Upper lobe of left lung (tissue), 6 donors: ENCODE data around the gene HSD11B2. TPM values are rescaled to one million over a fixed set of nuclear protein-coding genes. Genes with fewer than 3 reads are reported as not detected.

Experiments used
- ATAC-seq, 2 donors: fragments of 200-7000 bp; cut with Tn5 transposase; one replicate each; pipeline ENCODE4 v1.9.1; 2022; ENCODE audit warnings: mild to moderate bottlenecking in 2 of 2, moderate library complexity in 2 of 2; ENCODE audit not compliant: low FRiP score in 2 of 2
- DNase-seq, 2 donors: peaks; one replicate each; pipeline ENCODE4 v3.0.0-alpha.2; 2019 to 2020
- H3K27ac ChIP-seq, 4 donors: fragments of 200-600 bp; sonication (generic); one replicate each; pipeline ENCODE4 v1.5.1; 2016 to 2019
- H3K27me3 ChIP-seq, 4 donors: fragments of 200-600 bp; sonication (generic); one replicate each; pipeline ENCODE4 v1.5.1; 2017 to 2019
- H3K36me3 ChIP-seq, 4 donors: fragments of 200-600 bp; sonication (generic); one replicate each; pipeline ENCODE4 v1.5.1; 2016 to 2019
- H3K4me1 ChIP-seq, 4 donors: fragments of 200-600 bp; sonication (generic); one replicate each; pipeline ENCODE4 v1.5.1; 2018 to 2019
- H3K4me3 ChIP-seq, 4 donors: fragments of 200-600 bp; sonication (generic); one replicate each; pipeline ENCODE4 v1.5.1; 2017 to 2019; ENCODE audit warnings: mild to moderate bottlenecking in 2 of 4, moderate library complexity in 1 of 4
- H3K9me3 ChIP-seq, 4 donors: fragments of 200-600 bp; sonication (generic); one replicate each; pipeline ENCODE4 v1.5.1; 2018 to 2019
- CTCF ChIP-seq, 6 experiments: fragments of 450-650 bp in 4 of 6; fragments of 200-600 bp in 2 of 6; sonication (generic) in 2 of 6; IDR thresholded peaks; one replicate each; pipeline ENCODE4 v1.5.1; 2016 to 2019; ENCODE audit warnings: antibody characterized with exemption in 6 of 6
- EP300 ChIP-seq, 4 donors: sonication (generic); formaldehyde crosslinking; IDR thresholded peaks; one replicate each; pipeline ENCODE4 v1.5.1; 2017; ENCODE audit warnings: antibody characterized with exemption in 4 of 4, control low read depth in 2 of 4
- POLR2A ChIP-seq, 4 donors: fragments of 450-650 bp; IDR thresholded peaks; one replicate each; pipeline ENCODE4 v1.5.1; 2016 to 2017; ENCODE audit warnings: antibody characterized with exemption in 4 of 4, mild to moderate bottlenecking in 2 of 4
- POLR2AphosphoS5 ChIP-seq, 2 donors: sonication (generic); formaldehyde crosslinking; IDR thresholded peaks; one replicate each; pipeline ENCODE4 v1.5.1; 2017; ENCODE audit warnings: antibody characterized with exemption in 2 of 2
- WGBS, 2 donors: methylation state at CpG; one replicate each; pipeline ENCODE4 v1.1.5; 2017 to 2018; 5-methylcytosine and 5-hydroxymethylcytosine counted together
- total RNA-seq, 6 donors: library from RNA; depleted of rRNA in 4 of 6; stranded (reverse); fragments of >200 nt in 4 of 6; gene quantifications; one replicate each; pipeline versions ENCODE4 v1.1.0 to v1.2.1, GENCODE V29; 2016 to 2021
- donor health status: DM: no; HTN: no; CAD: no; lungs with moderate emphysema.
- donor health status: DM: no; HTN: yes; CAD: no; lungs with severe emphysema.

Gene HSD11B2
- total RNA-seq, 6 donors from 2014 or later, result 0.78 to 5.0 (median 1.6) TPM

GRCh38 chr16:67446968-67447507, 16.1 kb downstream of the HSD11B2 start:
- Histone ChIP-seq H3K4me1 (peaks cover 54 to 88% (median 75%) of the 10 kb centered on the region in 4 donors), H3K27me3 (no peaks in the 10 kb centered on the region), H3K4me3 (no peak overlapping the region), H3K36me3 (peaks cover 0 to 73% (median 47%) of the 10 kb centered on the region in 4 donors), H3K27ac (peak overlapping the region; percentile 18 to 61 (median 42)), H3K9me3 (no peaks in the 10 kb centered on the region)
- WGBS, 2 donors, result 89 to 93% methylated on average over 7 of the region's 8 CpGs
- no peak for ATAC-seq
- no peak for TF ChIP-seq EP300 (IDR thresholded peaks at IDR 0.05)
- TF ChIP-seq POLR2A (IDR thresholded peaks at IDR 0.05), result no peak
- TF ChIP-seq CTCF (IDR thresholded peaks at IDR 0.05), result no peak
- TF ChIP-seq POLR2AphosphoS5 (IDR thresholded peaks at IDR 0.05), result no peak
- peak in 1 of 2 donors; percentile 42 for DNase-seq

- ATAC-seq (peak; percentile 4 to 42), DNase-seq (peak; percentile 44 to 82)
- Histone ChIP-seq H3K9me3 (no peaks in the 10 kb centered on the region), H3K36me3 (peaks cover 0 to 75% (median 49%) of the 10 kb centered on the region in 4 donors), H3K4me1 (peaks cover 59 to 88% (median 76%) of the 10 kb centered on the region in 4 donors), H3K4me3 (no peak overlapping the region), H3K27me3 (no peaks in the 10 kb centered on the region), H3K27ac (peak overlapping the region in 3 of 4 donors; percentile 27 to 61 (median 57))
- 77% methylated on average over 6 of the region's 6 CpGs; no CpG with 5 or more reads in 1 of the 2 donors for WGBS, 2 donors
- TF ChIP-seq CTCF (IDR thresholded peaks at IDR 0.05) (peak in 5 of 6 experiments; percentile 25 to 42 (median 35)), POLR2AphosphoS5 (IDR thresholded peaks at IDR 0.05) (peak in 1 of 2 donors; percentile 28), EP300 (IDR thresholded peaks at IDR 0.05) (no peak)
These were observed 16.7 kb downstream of the HSD11B2 start for GRCh38 chr16:67447508-67448076.

- Histone ChIP-seq H3K4me1 (peaks cover 56 to 88% (median 74%) of the 10 kb centered on the region in 4 donors), H3K27ac (peak overlapping the region in 1 of 4 donors; percentile 58)
- no peak for ATAC-seq
These were observed 17.7 kb downstream of the HSD11B2 start for GRCh38 chr16:67448580-67448979.

GRCh38 chr16:67449336-67449735, 18.4 kb downstream of the HSD11B2 start:
- Histone ChIP-seq H3K4me1 (peaks cover 56 to 87% (median 72%) of the 10 kb centered on the region in 4 donors), H3K4me3 (no peak overlapping the region), H3K36me3 (peaks cover 0 to 69% (median 45%) of the 10 kb centered on the region in 4 donors), H3K27ac (peak overlapping the region in 2 of 4 donors; percentile 53 to 58), H3K9me3 (no peaks in the 10 kb centered on the region), H3K27me3 (no peaks in the 10 kb centered on the region)
- DNase-seq, result peak in 1 of 2 donors; percentile 70
- TF ChIP-seq POLR2AphosphoS5 (IDR thresholded peaks at IDR 0.05) (peak in 1 of 2 donors; percentile 34), CTCF (IDR thresholded peaks at IDR 0.05) (no peak)
- no peak for ATAC-seq
- WGBS, 2 donors, result 50 to 83% methylated on average over 2 of the region's 2 CpGs

More at GRCh38 chr16:67448580-67448979, 17.7 kb downstream of the HSD11B2 start:
- Histone ChIP-seq H3K36me3 (peaks cover 0 to 75% (median 48%) of the 10 kb centered on the region in 4 donors), H3K9me3 (no peaks in the 10 kb centered on the region), H3K4me3 (no peak overlapping the region), H3K27me3 (no peaks in the 10 kb centered on the region)
- TF ChIP-seq EP300 (IDR thresholded peaks at IDR 0.05), result no peak
- TF ChIP-seq POLR2A (IDR thresholded peaks at IDR 0.05), result no peak
- no peak for TF ChIP-seq POLR2AphosphoS5 (IDR thresholded peaks at IDR 0.05)
- TF ChIP-seq CTCF (IDR thresholded peaks at IDR 0.05), result no peak
- WGBS, 2 donors, result 97 to 98% methylated on average over 5 of the region's 5 CpGs
- no peak for DNase-seq
